HG03025 (cell line): ENCODE measurements around the gene H2AZ2.
A peak's percentile ranks its signal among the peaks of the same experiment; 100 is the strongest.
"Not testable (repeated sequence)": the region's sequence is repeated elsewhere in the genome, so short reads cannot be mapped to it uniquely, and the experiment has no call there.

ENCODE experiments used
- ATAC-seq: cut with Tn5 transposase; IDR thresholded peaks from one replicate; pipeline ENCODE4 v1.9.1; 2021; ENCODE audit warnings: mild to moderate bottlenecking, moderate library complexity; ENCODE audit not compliant: unreplicated experiment, low FRiP score

The H2AZ2 gene

DNA sequence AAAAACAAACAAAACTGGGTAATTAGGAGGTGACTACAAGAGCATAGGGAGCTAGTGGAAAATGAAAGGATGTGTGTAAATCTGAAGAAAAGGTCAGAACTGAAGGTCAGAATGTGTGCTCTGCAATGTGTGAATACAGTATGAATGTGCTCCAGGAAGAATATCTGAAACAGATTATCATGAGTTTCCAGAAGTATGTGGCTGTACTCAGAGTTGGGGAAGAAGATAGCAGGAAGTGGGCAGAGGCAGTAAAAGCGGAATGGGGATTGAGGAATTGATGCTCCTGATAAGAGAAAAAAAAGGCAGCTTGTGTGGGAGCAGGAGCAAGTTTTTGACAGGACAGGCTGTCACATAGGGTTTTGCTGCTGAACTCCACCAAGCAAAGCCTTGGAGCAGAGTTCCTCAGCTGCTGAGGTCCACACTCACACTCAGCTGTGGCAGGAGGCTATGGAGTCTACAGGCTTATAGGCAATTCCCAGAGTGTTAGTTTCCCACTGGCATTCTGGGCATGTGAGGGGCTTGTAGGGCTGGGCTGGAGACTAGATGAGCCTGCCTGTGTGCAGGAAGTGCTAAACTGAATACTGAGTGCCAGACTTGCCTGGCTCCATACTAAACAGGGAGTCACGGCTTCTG lies 22.9 kb downstream of the H2AZ2 start:
- ATAC-seq = no peak

DNA sequence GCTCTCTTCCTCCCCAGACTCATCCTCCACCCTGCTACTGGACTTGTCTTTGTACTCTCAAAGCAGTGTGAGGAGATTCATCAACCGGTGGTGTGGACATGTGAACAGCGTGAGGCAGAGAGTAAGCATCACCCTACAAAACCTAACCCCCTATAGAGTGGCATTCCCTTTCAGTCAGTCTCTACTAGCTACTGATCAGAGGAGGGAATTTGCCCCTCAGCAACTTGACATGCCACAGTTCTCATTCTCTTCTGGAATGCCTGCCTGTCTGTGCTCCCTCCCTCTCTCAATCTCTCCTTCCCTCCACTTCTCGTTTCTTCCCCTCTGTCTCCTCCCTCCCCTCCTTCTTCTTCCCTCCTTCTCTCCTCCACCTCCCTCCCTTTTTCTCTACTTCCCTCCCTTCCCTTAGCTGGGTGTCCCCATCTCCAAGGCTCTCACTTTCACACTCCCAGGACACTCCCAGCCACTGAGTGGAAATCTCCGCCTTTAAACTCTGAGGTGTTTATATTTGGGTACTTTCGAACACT lies 24.6 kb downstream of the H2AZ2 start:
- ATAC-seq = no peak

DNA sequence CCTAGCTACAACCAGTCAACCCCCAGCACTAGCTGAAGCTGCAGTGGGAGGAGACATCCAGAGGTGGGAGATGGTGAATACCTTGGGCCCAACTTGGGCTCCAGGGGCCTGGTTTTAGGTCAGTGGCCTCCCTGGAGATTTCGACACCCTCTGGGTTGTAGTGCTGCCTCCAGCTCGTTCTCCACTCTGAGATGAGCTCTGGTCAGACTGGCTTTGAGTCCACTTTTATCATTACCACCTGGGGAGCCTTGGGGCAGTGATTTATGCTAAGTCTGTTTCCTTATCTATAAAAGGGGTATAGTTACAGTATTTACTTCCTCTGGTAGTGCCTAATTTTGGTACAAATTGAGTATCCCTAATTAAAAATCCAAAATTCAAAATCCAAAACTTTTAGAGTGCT lies 28.6 kb downstream of the H2AZ2 start:
- ATAC-seq = no peak

DNA sequence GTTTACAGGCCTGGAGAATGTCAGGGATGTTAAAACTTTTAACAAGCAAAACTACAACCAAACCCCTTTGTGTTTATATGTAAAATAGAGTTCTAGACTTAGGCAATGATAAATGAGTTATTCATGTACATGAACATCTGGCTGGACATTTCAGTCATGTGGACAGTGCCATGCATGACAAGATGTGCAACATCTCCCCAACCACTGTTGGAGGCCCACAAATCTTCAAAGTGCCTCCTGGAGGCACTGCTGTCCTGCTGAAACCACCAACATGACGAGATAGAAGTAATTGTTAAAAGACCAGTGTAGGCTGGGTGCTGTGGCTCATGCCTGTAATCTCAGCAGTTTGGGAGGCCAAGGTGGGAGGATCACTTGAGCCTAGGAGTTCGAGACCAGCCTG lies 33.0 kb downstream of the H2AZ2 start:
- ATAC-seq = no peak

DNA sequence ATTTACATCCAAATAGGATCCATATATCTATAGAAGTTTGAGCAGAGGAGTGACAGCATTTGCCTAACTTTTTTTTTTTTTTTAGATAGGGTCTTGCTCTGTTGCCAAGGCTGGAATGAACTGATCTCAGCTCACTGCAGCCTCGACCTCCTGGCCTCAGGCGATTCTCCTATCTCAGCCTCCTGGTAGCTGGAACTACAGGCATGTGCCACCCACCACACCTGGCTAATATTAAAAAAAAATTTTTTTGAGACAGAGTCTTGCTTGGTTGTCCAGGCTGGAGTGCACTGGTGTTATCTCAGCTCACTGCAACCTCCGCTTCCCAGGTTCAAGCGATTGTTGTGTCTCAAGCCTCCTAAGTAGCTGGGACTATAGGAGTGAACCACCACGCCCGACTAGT lies 36.3 kb downstream of the H2AZ2 start:
- no peak for ATAC-seq

DNA sequence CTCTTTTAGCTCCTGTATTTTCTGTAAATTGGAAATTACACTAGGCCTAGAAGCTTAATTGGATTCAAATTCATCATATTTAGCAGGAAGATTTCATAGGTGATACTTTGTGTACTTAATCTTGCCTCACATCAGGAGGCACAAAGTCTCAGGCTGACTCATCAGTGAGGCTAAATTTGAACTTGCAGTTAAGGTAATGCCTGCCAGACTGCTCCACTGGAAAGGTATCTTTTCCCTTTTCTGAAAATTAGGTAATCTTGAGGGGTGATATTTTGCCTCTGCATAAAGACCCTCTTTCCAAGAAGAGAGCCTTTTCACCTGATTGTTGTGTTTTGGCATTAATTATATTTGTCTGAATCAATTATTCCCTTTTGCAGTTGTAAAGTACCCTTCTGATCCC lies 36.8 kb downstream of the H2AZ2 start:
- ATAC-seq = no peak

DNA sequence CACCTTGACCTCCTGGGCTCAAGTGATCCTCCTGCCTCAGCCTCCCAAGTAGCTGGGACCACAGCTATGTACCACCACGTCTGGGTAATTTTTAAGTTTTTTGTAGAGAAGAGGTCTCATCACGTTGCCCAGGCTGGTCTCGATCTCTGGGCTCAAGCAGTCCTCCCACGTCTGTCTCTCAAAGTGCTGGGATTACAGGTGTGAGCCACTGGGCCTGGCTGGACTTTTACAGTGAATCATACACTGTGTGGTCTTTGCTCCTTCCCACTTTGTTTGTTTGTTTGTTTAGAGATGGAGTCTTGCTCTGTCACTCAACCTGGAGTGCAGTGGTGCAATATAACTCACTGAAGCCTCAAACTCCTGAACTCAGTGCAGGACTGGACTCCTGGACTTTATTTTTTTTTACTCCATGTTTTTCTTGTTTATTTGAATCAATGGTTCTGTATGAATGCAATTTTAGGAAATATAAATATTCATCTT lies 38.9 kb downstream of the H2AZ2 start:
- ATAC-seq = no peak

DNA sequence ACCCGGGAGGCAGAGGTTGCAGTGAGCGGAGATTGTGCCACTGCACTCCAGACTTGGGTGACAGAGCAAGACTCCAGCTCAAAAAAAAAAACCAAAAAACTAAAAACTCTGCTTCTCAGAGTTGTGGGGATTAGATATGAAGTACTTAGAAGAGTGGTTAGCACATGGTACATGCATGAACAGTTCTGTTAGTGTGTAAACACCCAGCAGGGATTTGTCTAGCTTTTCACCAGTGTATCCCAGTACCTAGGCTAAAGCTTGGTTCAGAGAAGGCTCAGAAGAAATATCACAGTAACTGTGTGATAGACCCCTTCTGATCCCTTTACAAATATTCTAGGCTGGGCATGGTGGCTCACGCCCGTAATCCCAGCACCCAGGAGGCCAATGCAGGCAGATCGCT lies 41.9 kb downstream of the H2AZ2 start:
- no peak for ATAC-seq

DNA sequence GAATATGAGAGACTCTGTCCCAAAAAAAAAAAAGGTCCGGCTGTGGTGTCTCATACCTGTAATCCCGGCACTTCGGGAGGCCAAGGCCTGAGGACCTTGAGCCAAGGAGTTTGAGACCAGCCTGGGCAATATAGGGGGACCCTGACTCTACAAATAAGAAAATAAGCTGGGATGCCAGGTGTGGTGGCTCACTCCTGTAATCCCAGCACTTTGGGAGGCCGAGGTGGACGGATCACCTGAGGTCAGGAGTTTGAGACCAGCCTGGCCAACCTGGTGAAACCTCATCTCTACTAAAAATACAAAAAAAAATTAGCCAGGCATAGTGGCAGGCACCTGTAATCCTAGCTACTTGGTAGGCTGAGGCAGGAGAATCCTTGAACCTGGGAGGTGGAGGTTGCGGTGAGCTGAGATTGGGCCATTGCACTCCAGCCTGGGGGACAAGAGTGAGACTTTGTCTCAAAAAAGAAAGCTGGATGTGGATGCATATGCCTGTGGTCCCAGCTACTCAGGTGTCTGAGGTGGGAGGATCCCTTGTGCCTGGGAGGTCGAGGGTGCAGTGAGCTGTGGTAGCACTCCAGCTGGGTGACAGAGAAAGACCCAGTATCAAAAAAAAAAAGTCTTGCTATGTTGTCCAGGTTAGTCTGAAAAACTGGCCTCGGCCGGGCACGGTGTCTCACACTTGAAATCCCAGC lies 43.9 kb downstream of the H2AZ2 start:
- ATAC-seq = not testable (repeated sequence)

DNA sequence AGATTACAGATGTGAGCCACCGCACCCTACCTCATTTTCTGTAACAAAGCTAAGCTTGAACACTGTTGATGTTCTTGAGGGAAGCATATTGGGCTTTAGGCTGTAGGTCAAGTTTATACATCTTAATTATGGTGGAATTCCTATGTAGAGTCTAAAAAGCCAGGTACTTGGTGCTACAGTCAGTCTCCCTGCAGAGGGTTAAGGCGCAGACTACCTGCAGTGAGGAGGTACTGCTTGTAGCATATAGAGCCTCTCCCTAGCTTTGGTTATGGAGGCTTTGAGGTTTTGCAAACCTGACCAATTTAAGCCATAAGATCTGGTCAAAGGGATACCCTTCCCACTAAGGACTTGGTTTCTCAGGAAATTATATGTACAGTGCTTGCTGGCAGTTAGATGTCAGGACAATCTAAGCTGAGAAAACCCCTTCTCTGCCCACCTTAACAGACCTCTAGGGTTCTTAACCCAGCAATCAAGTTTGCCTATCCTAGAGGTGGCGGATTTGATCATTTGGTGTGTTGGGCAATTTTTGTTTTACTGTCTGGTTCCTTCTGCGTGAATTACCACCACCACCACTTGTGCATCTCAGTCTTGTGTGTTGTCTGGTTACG lies 45.4 kb downstream of the H2AZ2 start:
- no peak for ATAC-seq

DNA sequence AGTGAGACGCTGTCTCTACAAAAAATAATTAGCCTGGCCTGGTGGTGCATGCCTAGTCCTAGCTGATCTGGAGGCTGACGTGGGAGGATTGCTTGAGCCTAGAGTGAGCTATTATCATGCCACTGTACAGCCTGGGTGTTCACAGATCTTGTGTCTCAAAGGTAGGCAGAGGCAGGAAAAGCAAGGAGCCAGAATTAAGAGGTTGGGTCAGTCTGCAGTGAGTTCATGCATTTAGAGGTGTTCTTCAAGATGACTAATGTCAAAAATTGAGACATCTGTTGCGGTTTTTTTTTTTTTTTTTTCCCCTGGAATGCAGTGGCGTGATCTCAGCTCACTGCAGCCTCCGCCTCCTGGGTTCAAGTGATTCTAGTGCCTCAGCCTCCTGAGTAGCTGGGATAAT lies 46.0 kb downstream of the H2AZ2 start:
- ATAC-seq = no peak

DNA sequence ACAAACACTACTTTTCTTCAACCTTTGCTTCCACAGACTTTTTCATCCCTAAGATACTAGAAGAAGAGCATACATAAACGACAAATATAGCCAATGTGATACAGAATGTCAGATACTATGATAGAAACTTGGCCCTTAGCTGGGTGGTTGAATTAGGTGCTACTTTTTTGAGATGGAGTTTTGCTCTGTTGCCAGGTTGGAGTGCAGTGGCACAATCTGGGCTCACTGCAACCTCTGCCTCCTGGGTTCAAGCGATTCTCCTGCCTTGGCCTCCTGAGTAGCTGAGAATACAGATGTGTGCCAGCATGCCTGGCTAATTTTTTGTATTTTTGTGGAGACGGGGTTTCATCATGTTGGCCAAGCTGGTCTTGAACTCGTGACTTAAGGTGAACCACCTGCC lies 47.9 kb downstream of the H2AZ2 start:
- no peak for ATAC-seq

DNA sequence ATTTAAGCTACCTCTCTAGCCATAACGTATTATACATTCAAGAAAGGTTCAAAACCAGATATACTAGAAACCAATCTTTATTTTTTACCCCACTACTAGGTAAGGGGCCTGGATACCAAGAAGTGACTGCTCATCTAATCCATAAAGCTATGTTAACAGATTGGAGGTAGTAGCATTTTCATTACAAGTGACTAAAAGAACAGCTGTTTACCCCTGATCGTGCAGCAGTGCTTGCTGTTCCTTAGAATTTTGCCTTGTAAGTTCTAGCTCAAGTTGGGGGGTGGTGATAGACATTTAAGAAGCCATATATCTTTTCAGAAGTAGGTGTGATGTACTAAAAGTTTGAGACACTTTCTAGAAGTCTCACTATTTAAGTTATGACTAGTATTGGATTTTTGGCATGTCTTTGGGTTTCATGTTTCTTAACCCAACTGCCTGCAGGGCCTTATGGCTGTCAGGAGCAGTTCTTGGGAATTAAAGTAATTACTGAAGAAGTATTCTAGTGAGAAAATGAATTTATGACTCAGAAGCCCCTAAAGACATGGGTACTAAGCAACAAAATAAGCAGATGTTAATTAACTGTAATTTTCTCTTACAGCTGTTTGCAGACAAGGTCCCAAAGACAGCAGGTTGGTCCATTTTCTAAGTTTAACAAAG lies 49.1 kb downstream of the H2AZ2 start:
- ATAC-seq = no peak

DNA sequence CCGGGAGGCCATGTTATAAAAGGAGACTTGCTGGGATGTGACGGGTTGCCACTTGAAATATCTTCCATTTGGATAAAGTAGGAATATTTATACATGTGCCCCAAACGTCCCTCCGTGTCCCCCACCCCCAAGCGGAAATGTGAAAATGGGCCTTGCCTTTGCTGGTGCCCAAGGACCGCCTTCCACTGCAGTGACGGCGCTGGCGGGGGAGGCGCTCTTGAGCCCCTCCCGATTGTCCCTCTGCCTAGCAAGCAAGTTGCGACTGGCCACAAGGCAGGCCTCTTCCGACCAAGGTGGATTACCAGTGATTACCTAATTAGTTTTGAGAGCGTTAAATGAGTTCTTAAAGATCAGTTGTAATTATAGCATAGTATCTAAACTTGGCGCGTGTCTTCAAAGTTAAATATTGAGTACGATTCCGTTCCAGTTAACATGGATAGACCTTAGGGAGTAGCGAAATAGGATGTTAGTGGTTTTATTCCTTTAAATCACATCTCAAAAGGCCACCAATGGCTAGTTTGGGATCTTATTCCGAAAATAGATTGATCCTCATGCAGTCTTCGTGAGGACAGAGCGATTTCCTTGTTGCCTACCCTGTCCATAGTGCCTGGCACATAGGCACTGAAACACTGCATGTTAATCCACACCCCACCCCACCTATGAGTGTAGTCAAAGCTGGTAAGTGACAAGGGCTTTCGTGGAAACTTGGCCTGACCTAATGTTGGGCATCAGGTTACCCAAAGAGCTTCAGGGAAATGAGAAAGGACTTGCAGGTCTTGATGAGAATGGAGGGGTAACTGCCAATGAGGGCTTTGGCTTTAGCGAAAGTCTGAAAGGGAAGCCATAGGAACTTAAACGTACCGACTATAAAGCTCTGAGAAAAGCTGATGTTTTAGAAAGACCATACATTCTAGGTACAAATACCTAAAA lies 50.3 kb downstream of the H2AZ2 start:
- ATAC-seq = peak; percentile 32

DNA sequence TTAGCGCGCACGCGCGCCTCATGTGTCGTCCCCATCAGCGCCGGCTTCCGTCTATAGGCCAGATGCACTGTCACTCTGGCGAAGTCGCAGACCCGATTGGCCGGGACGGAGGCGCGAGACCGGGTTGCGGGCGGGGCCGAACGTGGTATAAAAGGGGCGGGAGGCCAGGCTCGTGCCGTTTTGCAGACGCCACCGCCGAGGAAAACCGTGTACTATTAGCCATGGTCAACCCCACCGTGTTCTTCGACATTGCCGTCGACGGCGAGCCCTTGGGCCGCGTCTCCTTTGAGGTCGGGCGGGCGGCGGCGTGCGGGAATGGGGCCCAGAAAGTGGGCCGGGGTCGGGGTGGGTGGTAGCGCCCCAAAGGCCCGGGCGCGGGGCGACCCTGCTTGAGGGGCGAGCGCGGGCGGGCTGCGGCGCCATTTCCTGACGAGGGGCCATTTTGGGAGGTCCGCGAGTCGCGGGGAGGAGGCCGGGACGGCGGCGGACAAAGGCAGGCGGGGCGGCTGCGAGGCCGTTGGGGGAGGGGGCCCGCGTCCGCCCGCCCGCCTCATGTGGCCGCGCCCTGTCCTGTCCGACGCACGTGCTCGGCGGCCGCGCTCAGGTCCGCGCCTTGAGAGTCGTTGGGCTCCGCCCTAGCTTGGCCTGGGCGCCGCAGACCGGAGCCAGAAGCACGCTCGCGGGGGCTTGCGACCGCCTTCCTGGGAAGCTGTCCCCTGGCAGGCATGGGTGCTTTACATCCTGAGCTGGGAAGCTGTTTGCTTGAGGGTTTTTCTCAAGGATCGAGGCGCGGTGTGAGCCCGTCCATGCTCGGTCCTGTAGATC lies 51.2 kb downstream of the H2AZ2 start, which contains the start of gene PPIA:
Gene PPIA (plus strand): TSS at position 178 of the 825 bp plus-strand sequence. CDS start 44 bp downstream, at position 222.
- ATAC-seq = peak; percentile 87

DNA sequence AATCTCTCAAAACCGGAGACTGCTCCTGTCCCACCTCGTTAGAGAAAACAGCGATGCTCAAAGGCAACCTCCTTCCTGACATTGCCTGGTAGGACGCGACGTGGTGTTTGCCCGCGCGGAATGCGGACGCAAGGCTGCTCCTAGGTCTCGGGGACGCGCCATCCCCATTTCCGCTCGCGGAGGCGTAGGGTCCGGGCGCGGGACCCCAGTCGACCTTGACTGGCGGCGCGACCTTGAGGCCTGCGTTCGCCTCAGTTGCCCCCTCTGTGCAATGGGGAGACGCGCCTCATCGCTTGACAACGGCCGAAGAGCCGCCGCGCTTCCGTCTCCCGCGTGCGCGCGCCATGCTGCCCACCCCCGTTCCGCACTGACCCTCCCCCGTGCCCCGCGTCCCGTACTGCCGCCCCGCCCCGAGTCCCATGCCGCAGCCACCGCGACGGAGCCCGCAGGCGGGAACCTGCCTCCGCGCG lies 51.8 kb downstream of the H2AZ2 start:
- peak; percentile 33 for ATAC-seq

DNA sequence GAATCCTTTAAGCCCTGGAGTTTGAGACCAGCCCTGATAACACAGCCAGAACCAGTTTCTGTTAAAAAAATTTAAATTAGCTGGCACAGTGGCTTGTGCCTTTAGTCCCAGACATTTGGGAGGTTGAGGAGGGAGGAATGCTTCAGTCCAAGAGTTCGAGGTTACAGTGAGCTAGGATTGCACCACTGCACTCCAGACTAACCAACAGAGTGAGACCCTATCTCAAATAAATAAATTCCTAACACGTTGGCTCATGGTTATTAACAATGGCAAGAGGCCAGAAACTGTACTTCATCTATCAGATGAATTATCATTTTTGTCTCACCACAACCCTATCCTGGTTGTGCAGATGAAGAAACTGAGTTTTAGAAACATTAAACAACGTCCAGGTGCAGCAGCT lies 53.6 kb downstream of the H2AZ2 start:
- no peak for ATAC-seq

DNA sequence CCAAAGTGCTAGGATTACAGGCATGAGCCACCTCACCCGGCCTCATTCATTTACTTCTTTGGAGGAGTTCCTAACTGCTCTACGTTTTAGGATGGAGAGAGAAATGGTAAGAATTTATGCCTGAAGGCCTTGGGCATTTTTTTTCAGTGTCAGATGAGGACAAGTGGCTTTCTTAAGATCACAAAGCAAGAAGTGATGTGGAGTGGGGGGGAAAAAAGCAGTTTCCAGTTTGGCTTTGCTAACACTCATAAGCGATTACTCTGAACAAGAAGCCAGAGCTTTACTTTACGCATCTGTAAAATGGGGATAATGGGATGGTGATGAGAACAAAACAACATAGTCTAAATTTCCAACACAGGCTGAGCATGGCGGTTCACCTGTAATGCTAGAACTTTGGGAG lies 54.0 kb downstream of the H2AZ2 start:
- no peak for ATAC-seq
